ENCODE data around the gene WDR82. TPM values are rescaled to one million over a fixed set of nuclear protein-coding genes. Genes with fewer than 3 reads are reported as not detected.

Gene WDR82
- total and polyA plus RNA-seq, 10 of the 15 experiments (the other 5 are each of a cell fraction or from before 2014, with no cell fraction given) = 10.1 to 82.4 (median 48.7) TPM

DNA sequence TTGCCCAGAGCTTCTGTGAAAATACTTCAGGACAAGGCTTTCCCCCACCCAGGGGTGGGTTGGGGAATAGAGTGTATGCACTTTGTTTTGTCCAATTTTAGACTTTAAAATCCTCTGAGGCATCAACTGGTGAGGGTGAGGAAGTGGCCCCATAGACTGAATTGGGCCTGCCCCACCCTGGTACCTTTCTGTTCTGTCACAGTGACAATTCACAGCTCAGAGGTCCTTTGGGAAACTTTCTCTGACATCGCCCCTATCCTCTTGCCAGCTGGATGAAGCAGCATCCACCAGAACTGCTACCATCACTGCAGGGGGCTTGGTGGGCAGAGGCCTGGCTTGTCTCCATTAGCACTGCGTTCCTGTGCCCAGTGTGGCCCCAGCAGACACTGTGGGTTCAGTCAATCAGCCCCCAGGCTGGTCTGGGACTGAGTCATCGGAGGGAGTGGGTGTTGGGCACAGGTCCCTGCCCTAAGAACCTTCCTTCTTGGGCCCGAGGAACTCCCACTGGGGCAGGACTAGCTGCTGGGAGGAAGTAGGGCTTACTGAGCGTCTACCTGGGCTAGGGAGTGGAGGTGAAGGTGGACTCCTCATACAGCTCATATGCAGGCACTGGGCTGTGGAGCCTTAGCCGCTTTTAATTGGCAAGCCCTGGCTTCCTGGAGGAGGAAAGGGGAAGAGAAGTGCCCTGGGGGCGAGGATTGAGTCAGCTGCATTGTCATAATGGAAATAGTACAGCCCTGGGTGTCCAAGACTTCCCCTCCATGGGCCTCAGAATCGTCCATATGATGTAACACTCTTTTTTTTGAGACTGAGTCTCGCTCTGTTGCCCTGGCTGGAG, 34.4 kb downstream of the WDR82 start:
- WGBS (ENCODE audit: insufficient coverage, insufficient replicate concordance, low lambda C conversion rate, missing lambda C conversion rate) = 2% methylated on average over 9 of the region's 9 CpGs
- FAIRE-seq (peak; percentile 79), ATAC-seq (peak; percentile 73), DNase-seq (ENCODE audit: low read depth, low spot score) (peak; percentile 85)
- ChIA-PET POLR2A (interaction anchor here (0.5 to 6.8 kb wide), 13 partner anchors 9 to 1582 kb away, joined by 3 to 49 read pairs (median 4); partner anchors contain the start of genes TLR9 and WDR82), CTCF (interaction anchor here (1.7 to 7.5 kb wide), 7 partner anchors 9 to 95 kb away, joined by 5 to 87 read pairs (median 8); partner anchors contain the start of genes TLR9 and WDR82), SMC1A (ENCODE audit: uncharacterized antibody, unreplicated experiment) (interaction anchor here (1.0 to 7.4 kb wide), 13 partner anchors 9 to 191 kb away, joined by 3 to 62 read pairs (median 6); partner anchors contain the start of genes TLR9 and WDR82), RAD21 (ENCODE audit: unreplicated experiment) (interaction anchor here (1.0 to 2.8 kb wide), 7 partner anchors 9 to 39 kb away, joined by 4 to 14 read pairs (median 6); partner anchors contain the start of genes TLR9 and WDR82)
- Histone ChIP-seq H3K79me2 (ENCODE audit: control insufficient read depth, insufficient read depth, low read length) (peaks cover 13% of the 10 kb centered on the region), H2AFZ (ENCODE audit: control insufficient read depth, low read depth, low read length) (peak overlapping the region; percentile 15; the same call in 1 of the 2 replicates), H3K27ac (ENCODE audit: control insufficient read depth, insufficient read depth) (peak overlapping the region; percentile 67), H3K4me1 (ENCODE audit: control insufficient read depth, insufficient read depth, low read length) (peaks cover 56% of the 10 kb centered on the region), H3K9me3 (replicated peaks; ENCODE audit: control insufficient read depth, insufficient read depth, low read length) (no peaks in the 10 kb centered on the region; the same call in 2 of the 3 replicates), H3K27me3 (replicated peaks in 1 of 2; ENCODE audit: control insufficient read depth in 2 of 2, insufficient read depth in 2 of 2, low read length in 1 of 2) (no peaks in the 10 kb centered on the region), H4K20me1 (ENCODE audit: control insufficient read depth, insufficient read depth) (no peaks in the 10 kb centered on the region), H3K4me3 (peak overlapping the region; percentile 89; the same call in 1 of the 2 replicates), H3K36me3 (ENCODE audit: control insufficient read depth in 2 of 2, insufficient read depth in 2 of 2, low read length in 1 of 2) (peaks cover 0 to 2% of the 10 kb centered on the region in 2 experiments; a peak in 3 of 4 replicates), H3K4me2 (ENCODE audit: control insufficient read depth, insufficient read depth) (peak overlapping the region; percentile 100), H3K9ac (ENCODE audit: control insufficient read depth, insufficient read depth, low read length) (no peak overlapping the region; the same call in 1 of the 2 replicates)
- in situ Hi-C loops (cut with MboI) = no loop called here
- intact Hi-C loops (cut with micrococcal nuclease; ENCODE audit: unreplicated experiment) = loop anchor here (2.0 kb wide), 1 partner anchor 35 kb away; the partner anchor contains the start of gene WDR82
- BruUV-seq (replicated peaks) = no TSS peak
- TF ChIP-seq SREBF1 (IDR thresholded peaks at IDR 0.05; ENCODE audit: low read length) = no peak
- TF ChIP-seq, protein P1, sequence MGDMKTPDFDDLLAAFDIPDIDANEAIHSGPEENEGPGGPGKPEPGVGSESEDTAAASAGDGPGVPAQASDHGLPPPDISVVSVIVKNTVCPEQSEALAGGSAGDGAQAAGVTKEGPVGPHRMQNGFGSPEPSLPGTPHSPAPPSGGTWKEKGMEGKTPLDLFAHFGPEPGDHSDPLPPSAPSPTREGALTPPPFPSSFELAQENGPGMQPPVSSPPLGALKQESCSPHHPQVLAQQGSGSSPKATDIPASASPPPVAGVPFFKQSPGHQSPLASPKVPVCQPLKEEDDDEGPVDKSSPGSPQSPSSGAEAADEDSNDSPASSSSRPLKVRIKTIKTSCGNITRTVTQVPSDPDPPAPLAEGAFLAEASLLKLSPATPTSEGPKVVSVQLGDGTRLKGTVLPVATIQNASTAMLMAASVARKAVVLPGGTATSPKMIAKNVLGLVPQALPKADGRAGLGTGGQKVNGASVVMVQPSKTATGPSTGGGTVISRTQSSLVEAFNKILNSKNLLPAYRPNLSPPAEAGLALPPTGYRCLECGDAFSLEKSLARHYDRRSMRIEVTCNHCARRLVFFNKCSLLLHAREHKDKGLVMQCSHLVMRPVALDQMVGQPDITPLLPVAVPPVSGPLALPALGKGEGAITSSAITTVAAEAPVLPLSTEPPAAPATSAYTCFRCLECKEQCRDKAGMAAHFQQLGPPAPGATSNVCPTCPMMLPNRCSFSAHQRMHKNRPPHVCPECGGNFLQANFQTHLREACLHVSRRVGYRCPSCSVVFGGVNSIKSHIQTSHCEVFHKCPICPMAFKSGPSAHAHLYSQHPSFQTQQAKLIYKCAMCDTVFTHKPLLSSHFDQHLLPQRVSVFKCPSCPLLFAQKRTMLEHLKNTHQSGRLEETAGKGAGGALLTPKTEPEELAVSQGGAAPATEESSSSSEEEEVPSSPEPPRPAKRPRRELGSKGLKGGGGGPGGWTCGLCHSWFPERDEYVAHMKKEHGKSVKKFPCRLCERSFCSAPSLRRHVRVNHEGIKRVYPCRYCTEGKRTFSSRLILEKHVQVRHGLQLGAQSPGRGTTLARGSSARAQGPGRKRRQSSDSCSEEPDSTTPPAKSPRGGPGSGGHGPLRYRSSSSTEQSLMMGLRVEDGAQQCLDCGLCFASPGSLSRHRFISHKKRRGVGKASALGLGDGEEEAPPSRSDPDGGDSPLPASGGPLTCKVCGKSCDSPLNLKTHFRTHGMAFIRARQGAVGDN (IDR thresholded peaks at IDR 0.05) = no peak
- no peak for TF ChIP-seq MYB (IDR thresholded peaks at IDR 0.05; ENCODE audit: borderline replicate concordance, low read depth, low read length)
- TF ChIP-seq, protein P2, sequence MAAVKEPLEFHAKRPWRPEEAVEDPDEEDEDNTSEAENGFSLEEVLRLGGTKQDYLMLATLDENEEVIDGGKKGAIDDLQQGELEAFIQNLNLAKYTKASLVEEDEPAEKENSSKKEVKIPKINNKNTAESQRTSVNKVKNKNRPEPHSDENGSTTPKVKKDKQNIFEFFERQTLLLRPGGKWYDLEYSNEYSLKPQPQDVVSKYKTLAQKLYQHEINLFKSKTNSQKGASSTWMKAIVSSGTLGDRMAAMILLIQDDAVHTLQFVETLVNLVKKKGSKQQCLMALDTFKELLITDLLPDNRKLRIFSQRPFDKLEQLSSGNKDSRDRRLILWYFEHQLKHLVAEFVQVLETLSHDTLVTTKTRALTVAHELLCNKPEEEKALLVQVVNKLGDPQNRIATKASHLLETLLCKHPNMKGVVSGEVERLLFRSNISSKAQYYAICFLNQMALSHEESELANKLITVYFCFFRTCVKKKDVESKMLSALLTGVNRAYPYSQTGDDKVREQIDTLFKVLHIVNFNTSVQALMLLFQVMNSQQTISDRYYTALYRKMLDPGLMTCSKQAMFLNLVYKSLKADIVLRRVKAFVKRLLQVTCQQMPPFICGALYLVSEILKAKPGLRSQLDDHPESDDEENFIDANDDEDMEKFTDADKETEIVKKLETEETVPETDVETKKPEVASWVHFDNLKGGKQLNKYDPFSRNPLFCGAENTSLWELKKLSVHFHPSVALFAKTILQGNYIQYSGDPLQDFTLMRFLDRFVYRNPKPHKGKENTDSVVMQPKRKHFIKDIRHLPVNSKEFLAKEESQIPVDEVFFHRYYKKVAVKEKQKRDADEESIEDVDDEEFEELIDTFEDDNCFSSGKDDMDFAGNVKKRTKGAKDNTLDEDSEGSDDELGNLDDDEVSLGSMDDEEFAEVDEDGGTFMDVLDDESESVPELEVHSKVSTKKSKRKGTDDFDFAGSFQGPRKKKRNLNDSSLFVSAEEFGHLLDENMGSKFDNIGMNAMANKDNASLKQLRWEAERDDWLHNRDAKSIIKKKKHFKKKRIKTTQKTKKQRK (IDR thresholded peaks at IDR 0.05; ENCODE audit: low read depth, low read length) = no peak
- TF ChIP-seq, protein P3, sequence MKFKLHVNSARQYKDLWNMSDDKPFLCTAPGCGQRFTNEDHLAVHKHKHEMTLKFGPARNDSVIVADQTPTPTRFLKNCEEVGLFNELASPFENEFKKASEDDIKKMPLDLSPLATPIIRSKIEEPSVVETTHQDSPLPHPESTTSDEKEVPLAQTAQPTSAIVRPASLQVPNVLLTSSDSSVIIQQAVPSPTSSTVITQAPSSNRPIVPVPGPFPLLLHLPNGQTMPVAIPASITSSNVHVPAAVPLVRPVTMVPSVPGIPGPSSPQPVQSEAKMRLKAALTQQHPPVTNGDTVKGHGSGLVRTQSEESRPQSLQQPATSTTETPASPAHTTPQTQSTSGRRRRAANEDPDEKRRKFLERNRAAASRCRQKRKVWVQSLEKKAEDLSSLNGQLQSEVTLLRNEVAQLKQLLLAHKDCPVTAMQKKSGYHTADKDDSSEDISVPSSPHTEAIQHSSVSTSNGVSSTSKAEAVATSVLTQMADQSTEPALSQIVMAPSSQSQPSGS (IDR thresholded peaks at IDR 0.05; ENCODE audit: low read length) = no peak
- TF ChIP-seq, protein P4, sequence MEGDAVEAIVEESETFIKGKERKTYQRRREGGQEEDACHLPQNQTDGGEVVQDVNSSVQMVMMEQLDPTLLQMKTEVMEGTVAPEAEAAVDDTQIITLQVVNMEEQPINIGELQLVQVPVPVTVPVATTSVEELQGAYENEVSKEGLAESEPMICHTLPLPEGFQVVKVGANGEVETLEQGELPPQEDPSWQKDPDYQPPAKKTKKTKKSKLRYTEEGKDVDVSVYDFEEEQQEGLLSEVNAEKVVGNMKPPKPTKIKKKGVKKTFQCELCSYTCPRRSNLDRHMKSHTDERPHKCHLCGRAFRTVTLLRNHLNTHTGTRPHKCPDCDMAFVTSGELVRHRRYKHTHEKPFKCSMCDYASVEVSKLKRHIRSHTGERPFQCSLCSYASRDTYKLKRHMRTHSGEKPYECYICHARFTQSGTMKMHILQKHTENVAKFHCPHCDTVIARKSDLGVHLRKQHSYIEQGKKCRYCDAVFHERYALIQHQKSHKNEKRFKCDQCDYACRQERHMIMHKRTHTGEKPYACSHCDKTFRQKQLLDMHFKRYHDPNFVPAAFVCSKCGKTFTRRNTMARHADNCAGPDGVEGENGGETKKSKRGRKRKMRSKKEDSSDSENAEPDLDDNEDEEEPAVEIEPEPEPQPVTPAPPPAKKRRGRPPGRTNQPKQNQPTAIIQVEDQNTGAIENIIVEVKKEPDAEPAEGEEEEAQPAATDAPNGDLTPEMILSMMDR (IDR thresholded peaks at IDR 0.05 in 2 of 3, conservative IDR thresholded peaks at IDR 0.05 in 1 of 3; ENCODE audit: control insufficient read depth in 2 of 3, extremely low read depth in 1 of 3, insufficient read depth in 1 of 3, low read depth in 3 of 3, low read length in 3 of 3) = no peak
- no peak for TF ChIP-seq GABPA (IDR thresholded peaks at IDR 0.05; ENCODE audit: low read depth)
- no peak for TF ChIP-seq SMC3 (IDR thresholded peaks at IDR 0.05; ENCODE audit: borderline replicate concordance, low read length)
- TF ChIP-seq RUNX3 (IDR thresholded peaks at IDR 0.05; ENCODE audit: low read length) = no peak
- TF ChIP-seq POLR2A (IDR thresholded peaks at IDR 0.05; ENCODE audit: low read depth, low read length) = peak; percentile 69
